Neural cell (in vitro differentiated cells): Measurements from ENCODE around the gene LAMB2. TPM values are rescaled to one million over a fixed set of nuclear protein-coding genes. Genes with fewer than 3 reads are reported as not detected.

Experiments
- H2AFZ ChIP-seq: fragments of 200-600, 300-800 bp; sonication (generic), shearing (Covaris generic); 2 replicates; pipeline ENCODE4 v1.6.0; 2014; ENCODE audit warnings: low read depth, mild to moderate bottlenecking, antibody characterized with exemption, low read length, moderate library complexity
- H3F3A ChIP-seq: fragments of 200-600 bp; shearing (Covaris generic); 2 replicates; pipeline ENCODE4 v1.6.1; 2016; ENCODE audit warnings: mild to moderate bottlenecking, moderate library complexity, mixed read lengths, antibody characterized with exemption, low read length; ENCODE audit not compliant: insufficient read depth, poor library complexity, severe bottlenecking
- H3K27ac ChIP-seq: fragments of 200-600, 300-800 bp; sonication (generic), shearing (Covaris generic); 2 replicates; pipeline ENCODE4 v1.5.1; 2014; ENCODE audit warnings: mild to moderate bottlenecking, low read length, moderate library complexity
- H3K27me3 ChIP-seq: fragments of 300-800, 200-600 bp; sonication (generic), shearing (Covaris generic); 2 replicates; pipeline ENCODE4 v1.6.0; 2014; ENCODE audit warnings: mild to moderate bottlenecking, low read depth, low read length, moderate library complexity; ENCODE audit not compliant: insufficient read depth
- H3K36me3 ChIP-seq: fragments of 300-800, 200-600 bp; sonication (generic), shearing (Covaris generic); 2 replicates; pipeline ENCODE4 v1.5.1; 2014; ENCODE audit warnings: mild to moderate bottlenecking, antibody characterized with exemption, low read length, moderate library complexity; ENCODE audit not compliant: insufficient read depth
- H3K4me2 ChIP-seq: fragments of 300-800, 200-600 bp; sonication (generic), shearing (Covaris generic); 2 replicates; pipeline ENCODE4 v1.6.0; 2014; ENCODE audit warnings: mild to moderate bottlenecking, low read length
- H3K4me3 ChIP-seq: fragments of 300-800, 200-600 bp; sonication (generic), shearing (Covaris generic); 2 replicates; pipeline ENCODE4 v1.5.1; 2014; ENCODE audit warnings: mild to moderate bottlenecking, low read length, moderate library complexity
- H3K79me2 ChIP-seq: fragments of 200-600 bp; shearing (Covaris generic); replicated peaks from 2 replicates; pipeline ENCODE4 v1.6.0; 2014; ENCODE audit warnings: mild to moderate bottlenecking, low read length, moderate library complexity; ENCODE audit not compliant: insufficient read depth
- H3K9ac ChIP-seq: fragments of 300-800, 200-600 bp; sonication (generic), shearing (Covaris generic); 2 replicates; pipeline ENCODE4 v1.6.1; 2016; ENCODE audit warnings: mild to moderate bottlenecking, low read length, mixed read lengths
- H3K9me2 ChIP-seq: fragments of 200-600 bp; shearing (Covaris generic); 2 replicates; pipeline ENCODE4 v1.6.1; 2016; ENCODE audit warnings: mild to moderate bottlenecking, low read length, mixed read lengths; ENCODE audit not compliant: insufficient read depth
- H3K9me3 ChIP-seq: fragments of 200-600, 300-800 bp; sonication (generic), shearing (Covaris generic); 2 replicates; pipeline ENCODE4 v1.6.1; 2016; ENCODE audit warnings: mild to moderate bottlenecking, mixed run types, low read length, moderate library complexity, mixed read lengths
- H4K20me1 ChIP-seq: fragments of 200-600 bp; shearing (Covaris generic); 2 replicates; pipeline ENCODE4 v1.6.1; 2016; ENCODE audit warnings: mild to moderate bottlenecking, mixed run types; ENCODE audit not compliant: insufficient read depth
- EP300 ChIP-seq: fragments of 450-650 bp; conservative IDR thresholded peaks from 2 replicates; pipeline ENCODE4 v1.6.1; 2014; ENCODE audit warnings: antibody characterized with exemption, mild to moderate bottlenecking, moderate library complexity; ENCODE audit not compliant: poor library complexity, severe bottlenecking
- EZH2 ChIP-seq: fragments of 200-600, 300-800 bp; shearing (Covaris generic), sonication (generic); IDR thresholded peaks from 2 replicates; pipeline ENCODE4 v1.6.1; 2014; ENCODE audit warnings: antibody characterized with exemption, low read length, borderline replicate concordance, mild to moderate bottlenecking; ENCODE audit not compliant: insufficient read depth, poor library complexity, severe bottlenecking
- MXI1 ChIP-seq: fragments of 450-650 bp; conservative IDR thresholded peaks from 2 replicates; pipeline ENCODE4 v1.6.1; 2014; ENCODE audit warnings: antibody characterized with exemption, mild to moderate bottlenecking; ENCODE audit not compliant: poor library complexity, severe bottlenecking
- POLR2AphosphoS5 ChIP-seq: IDR thresholded peaks from 2 replicates; pipeline ENCODE4 v1.6.1; 2012
- RAD21 ChIP-seq: fragments of 450-650 bp; conservative IDR thresholded peaks from 2 replicates; pipeline ENCODE4 v1.6.1; 2014; ENCODE audit warnings: antibody characterized with exemption, mild to moderate bottlenecking, moderate library complexity
- SMC3 ChIP-seq: fragments of 450-650 bp; conservative IDR thresholded peaks from 2 replicates; pipeline ENCODE4 v1.6.1; 2014; ENCODE audit warnings: antibody characterized with exemption, mild to moderate bottlenecking, moderate library complexity; ENCODE audit not compliant: poor library complexity
- TAF1 ChIP-seq: IDR thresholded peaks from 2 replicates; pipeline ENCODE4 v1.6.1; 2012; ENCODE audit warnings: low read depth
- polyA plus RNA-seq: library from polyadenylated mRNA; depleted of rRNA; stranded (reverse); fragments of >200 nt; gene quantifications from 2 replicates; pipeline ENCODE4 v1.2.3, GENCODE V29; 2014
- TF ChIP-seq, protein P1 (sequence below): fragments of 450-650 bp; IDR thresholded peaks from 2 replicates; pipeline ENCODE4 v1.5.1; 2014; ENCODE audit warnings: antibody characterized with exemption, mild to moderate bottlenecking, moderate library complexity; ENCODE audit not compliant: poor library complexity, severe bottlenecking
- TF ChIP-seq, protein P2 (sequence below): IDR thresholded peaks from 2 replicates; pipeline ENCODE4 v1.6.1; 2012; ENCODE audit warnings: borderline replicate concordance

LAMB2 gene
- polyA plus RNA-seq, 1 donor from 2014 or later, result 15.9 TPM

DNA sequence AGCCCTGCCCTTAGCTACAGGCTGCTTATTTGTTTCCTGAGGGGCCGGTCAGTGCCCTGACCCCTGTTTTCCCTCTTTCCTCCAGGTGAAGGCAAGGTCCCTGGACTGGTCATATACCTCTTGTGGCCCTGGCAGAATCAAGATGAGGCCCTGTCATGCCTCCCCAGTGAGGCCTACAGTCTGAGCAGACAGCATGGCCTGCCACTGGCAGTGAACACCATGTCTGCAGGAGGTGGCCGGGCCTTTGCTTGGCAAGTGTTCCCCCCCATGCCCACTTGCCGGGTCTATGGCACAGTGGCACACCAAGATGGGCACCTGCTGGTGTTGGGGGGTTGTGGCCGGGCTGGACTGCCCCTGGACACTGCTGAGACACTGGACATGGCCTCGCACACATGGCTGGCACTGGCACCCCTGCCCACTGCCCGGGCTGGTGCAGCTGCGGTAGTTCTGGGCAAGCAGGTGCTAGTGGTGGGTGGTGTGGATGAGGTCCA lies 39.7 kb upstream of the LAMB2 start:
- Histone ChIP-seq H3K36me3 (no peaks in the 10 kb centered on the region), H3K27me3 (no peaks in the 10 kb centered on the region), H3K4me2 (peak overlapping the region; percentile 91), H3K9me2 (no peaks in the 10 kb centered on the region), H3K9ac (peak overlapping the region; percentile 83), H3K79me2 (peaks cover 54% of the 10 kb centered on the region), H2AFZ (no peak overlapping the region), H3F3A (peaks cover 4% of the 10 kb centered on the region), H3K4me3 (peak overlapping the region; percentile 76), H3K9me3 (no peaks in the 10 kb centered on the region), H3K27ac (peak overlapping the region; percentile 86), H4K20me1 (no peaks in the 10 kb centered on the region)
- TF ChIP-seq SMC3 (no peak), EP300 (no peak), EZH2 (no peak), MXI1 (no peak), POLR2AphosphoS5 (no peak), RAD21 (no peak), TAF1 (no peak)
- TF ChIP-seq, protein P1, sequence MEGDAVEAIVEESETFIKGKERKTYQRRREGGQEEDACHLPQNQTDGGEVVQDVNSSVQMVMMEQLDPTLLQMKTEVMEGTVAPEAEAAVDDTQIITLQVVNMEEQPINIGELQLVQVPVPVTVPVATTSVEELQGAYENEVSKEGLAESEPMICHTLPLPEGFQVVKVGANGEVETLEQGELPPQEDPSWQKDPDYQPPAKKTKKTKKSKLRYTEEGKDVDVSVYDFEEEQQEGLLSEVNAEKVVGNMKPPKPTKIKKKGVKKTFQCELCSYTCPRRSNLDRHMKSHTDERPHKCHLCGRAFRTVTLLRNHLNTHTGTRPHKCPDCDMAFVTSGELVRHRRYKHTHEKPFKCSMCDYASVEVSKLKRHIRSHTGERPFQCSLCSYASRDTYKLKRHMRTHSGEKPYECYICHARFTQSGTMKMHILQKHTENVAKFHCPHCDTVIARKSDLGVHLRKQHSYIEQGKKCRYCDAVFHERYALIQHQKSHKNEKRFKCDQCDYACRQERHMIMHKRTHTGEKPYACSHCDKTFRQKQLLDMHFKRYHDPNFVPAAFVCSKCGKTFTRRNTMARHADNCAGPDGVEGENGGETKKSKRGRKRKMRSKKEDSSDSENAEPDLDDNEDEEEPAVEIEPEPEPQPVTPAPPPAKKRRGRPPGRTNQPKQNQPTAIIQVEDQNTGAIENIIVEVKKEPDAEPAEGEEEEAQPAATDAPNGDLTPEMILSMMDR, result no peak
- TF ChIP-seq, protein P2, sequence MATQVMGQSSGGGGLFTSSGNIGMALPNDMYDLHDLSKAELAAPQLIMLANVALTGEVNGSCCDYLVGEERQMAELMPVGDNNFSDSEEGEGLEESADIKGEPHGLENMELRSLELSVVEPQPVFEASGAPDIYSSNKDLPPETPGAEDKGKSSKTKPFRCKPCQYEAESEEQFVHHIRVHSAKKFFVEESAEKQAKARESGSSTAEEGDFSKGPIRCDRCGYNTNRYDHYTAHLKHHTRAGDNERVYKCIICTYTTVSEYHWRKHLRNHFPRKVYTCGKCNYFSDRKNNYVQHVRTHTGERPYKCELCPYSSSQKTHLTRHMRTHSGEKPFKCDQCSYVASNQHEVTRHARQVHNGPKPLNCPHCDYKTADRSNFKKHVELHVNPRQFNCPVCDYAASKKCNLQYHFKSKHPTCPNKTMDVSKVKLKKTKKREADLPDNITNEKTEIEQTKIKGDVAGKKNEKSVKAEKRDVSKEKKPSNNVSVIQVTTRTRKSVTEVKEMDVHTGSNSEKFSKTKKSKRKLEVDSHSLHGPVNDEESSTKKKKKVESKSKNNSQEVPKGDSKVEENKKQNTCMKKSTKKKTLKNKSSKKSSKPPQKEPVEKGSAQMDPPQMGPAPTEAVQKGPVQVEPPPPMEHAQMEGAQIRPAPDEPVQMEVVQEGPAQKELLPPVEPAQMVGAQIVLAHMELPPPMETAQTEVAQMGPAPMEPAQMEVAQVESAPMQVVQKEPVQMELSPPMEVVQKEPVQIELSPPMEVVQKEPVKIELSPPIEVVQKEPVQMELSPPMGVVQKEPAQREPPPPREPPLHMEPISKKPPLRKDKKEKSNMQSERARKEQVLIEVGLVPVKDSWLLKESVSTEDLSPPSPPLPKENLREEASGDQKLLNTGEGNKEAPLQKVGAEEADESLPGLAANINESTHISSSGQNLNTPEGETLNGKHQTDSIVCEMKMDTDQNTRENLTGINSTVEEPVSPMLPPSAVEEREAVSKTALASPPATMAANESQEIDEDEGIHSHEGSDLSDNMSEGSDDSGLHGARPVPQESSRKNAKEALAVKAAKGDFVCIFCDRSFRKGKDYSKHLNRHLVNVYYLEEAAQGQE, result no peak

DNA sequence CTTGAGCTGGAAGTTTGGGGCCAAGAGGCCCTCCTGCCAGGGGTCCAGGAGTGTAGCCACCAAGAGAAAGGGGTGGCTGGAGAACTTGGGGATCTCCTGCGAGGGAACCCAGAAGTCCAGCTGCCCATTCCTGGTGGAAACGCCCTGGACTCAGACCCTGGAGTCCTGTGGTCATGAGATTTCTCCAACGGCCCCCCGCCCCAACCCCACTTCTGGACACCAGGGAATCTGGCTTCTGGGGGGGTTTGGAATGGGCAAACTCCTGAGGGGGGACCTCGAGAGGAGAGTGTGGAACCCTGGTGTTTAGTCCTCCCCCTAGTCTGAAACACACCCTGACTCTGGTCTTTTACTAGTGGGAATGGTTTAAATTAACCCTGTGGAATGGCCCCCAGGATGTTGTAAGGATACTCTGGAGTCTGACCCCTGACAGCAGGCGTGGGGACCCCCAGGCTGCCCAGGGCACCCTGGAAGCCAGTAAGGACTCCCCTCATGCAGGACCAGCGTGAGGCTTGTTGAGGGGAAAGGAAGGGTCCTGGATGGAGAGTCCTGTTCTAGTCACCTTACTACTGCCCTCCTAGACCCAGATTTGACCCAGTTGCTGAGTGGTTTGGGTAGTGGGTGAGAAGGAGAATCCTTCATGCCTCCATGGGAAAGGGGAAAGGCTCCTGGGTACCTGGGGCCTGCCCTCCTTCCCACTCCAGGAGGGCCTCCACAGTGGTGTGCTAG lies 39.1 kb upstream of the LAMB2 start:
- Histone ChIP-seq H4K20me1 (no peaks in the 10 kb centered on the region), H3K27ac (peak overlapping the region; percentile 86), H3K36me3 (no peaks in the 10 kb centered on the region), H3K4me3 (peak overlapping the region; percentile 76), H3K9ac (peak overlapping the region; percentile 83), H3K4me2 (peak overlapping the region; percentile 91), H3K27me3 (no peaks in the 10 kb centered on the region), H2AFZ (peak overlapping the region; percentile 61), H3K79me2 (peaks cover 54% of the 10 kb centered on the region), H3K9me2 (no peaks in the 10 kb centered on the region), H3K9me3 (no peaks in the 10 kb centered on the region), H3F3A (peaks cover 4% of the 10 kb centered on the region)
- TF ChIP-seq RAD21 (no peak), EZH2 (no peak), MXI1 (no peak), EP300 (no peak), SMC3 (no peak), TAF1 (no peak), POLR2AphosphoS5 (no peak)
- TF ChIP-seq, protein P2, result no peak
- TF ChIP-seq, protein P1, result no peak
